ENCODE measurements around the gene PRKAR2B. TPM values are rescaled to one million over a fixed set of nuclear protein-coding genes. Genes with fewer than 3 reads are reported as not detected.

PRKAR2B gene
- total RNA-seq, 6 experiments from 2014 or later = 3.6 to 9.7 (median 8.7) TPM

- no peak for TF ChIP-seq CTCF (IDR thresholded peaks at IDR 0.05)
- Mint-ChIP-seq H3K4me3 (no peak overlapping the region), H3K9me3 (no peaks in the 10 kb centered on the region), H3K27me3 (ENCODE audit: insufficient read depth) (no peaks in the 10 kb centered on the region; the same call in none of the 2 replicates), H3K36me3 (ENCODE audit: low read depth) (no peaks in the 10 kb centered on the region), H3K4me1 (ENCODE audit: low read depth) (peaks cover 12% of the 10 kb centered on the region), H3K27ac (no peak overlapping the region)
- DNase-seq = no peak
Measured at GRCh38 chr7:107068156-107068555, 23.7 kb downstream of the PRKAR2B start.

DNA sequence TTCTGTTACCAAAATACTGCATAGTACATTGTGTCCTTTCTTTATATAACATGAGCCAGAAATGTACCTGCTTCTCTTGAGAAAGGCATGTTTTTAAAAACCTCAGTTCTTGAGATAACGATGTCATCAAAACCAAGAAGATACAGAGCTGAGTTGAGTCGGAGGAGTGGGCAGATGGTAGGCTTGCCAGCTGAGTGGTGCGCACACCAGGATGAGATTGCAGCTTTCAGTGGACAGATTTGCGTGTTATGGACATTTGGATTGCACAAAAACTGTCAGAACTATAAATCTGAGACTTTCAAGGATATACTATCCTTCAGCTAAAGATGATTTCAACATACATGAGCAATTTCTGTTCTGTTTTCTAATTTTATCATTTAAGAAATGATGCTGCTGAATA is 25.0 kb downstream of the PRKAR2B start:
- no peak for DNase-seq
- TF ChIP-seq CTCF (IDR thresholded peaks at IDR 0.05) = no peak
- H3K27me3 Mint-ChIP-seq (ENCODE audit: insufficient read depth) = no peaks in the 10 kb centered on the region; the same call in none of the 2 replicates
- H3K9me3 Mint-ChIP-seq = no peaks in the 10 kb centered on the region
- peaks cover 12% of the 10 kb centered on the region for H3K4me1 Mint-ChIP-seq (ENCODE audit: low read depth)
- H3K36me3 Mint-ChIP-seq (ENCODE audit: low read depth) = no peaks in the 10 kb centered on the region
- H3K27ac Mint-ChIP-seq = no peak overlapping the region
- H3K4me3 Mint-ChIP-seq = no peak overlapping the region

DNA sequence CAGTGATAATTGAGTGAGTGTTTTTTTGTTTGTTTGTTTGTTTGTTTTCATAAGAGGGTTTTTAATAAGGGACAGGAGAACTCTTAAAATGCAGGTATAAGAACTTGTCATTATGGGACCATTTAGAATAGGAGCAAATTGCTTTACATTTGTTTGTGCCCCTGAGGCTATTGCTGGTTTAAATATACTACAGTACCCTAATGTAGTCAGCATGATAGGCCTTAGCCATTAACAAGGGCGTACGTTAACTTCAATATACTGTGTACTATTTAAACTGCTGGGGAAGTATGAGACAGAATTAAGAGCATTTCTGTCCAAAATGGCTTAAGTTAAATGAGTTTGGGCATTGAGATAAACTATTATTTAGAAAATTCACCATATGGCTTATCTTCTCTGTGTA is 26.2 kb downstream of the PRKAR2B start:
- DNase-seq = no peak
- Mint-ChIP-seq H3K4me3 (no peak overlapping the region), H3K36me3 (ENCODE audit: low read depth) (no peaks in the 10 kb centered on the region), H3K9me3 (no peaks in the 10 kb centered on the region), H3K27me3 (ENCODE audit: insufficient read depth) (no peaks in the 10 kb centered on the region; the same call in none of the 2 replicates), H3K4me1 (ENCODE audit: low read depth) (peaks cover 12% of the 10 kb centered on the region), H3K27ac (no peak overlapping the region)
- no peak for TF ChIP-seq CTCF (IDR thresholded peaks at IDR 0.05)

GRCh38 chr7:107071129-107071528 is 26.6 kb downstream of the PRKAR2B start:
- peaks cover 12% of the 10 kb centered on the region for H3K4me1 Mint-ChIP-seq (ENCODE audit: low read depth)
- H3K36me3 Mint-ChIP-seq (ENCODE audit: low read depth) = no peaks in the 10 kb centered on the region
- H3K27me3 Mint-ChIP-seq (ENCODE audit: insufficient read depth) = no peaks in the 10 kb centered on the region; the same call in none of the 2 replicates
- no peak overlapping the region for H3K4me3 Mint-ChIP-seq
- no peak for DNase-seq
- no peak overlapping the region for H3K27ac Mint-ChIP-seq
- TF ChIP-seq CTCF (IDR thresholded peaks at IDR 0.05) = no peak
- H3K9me3 Mint-ChIP-seq = no peaks in the 10 kb centered on the region

DNA sequence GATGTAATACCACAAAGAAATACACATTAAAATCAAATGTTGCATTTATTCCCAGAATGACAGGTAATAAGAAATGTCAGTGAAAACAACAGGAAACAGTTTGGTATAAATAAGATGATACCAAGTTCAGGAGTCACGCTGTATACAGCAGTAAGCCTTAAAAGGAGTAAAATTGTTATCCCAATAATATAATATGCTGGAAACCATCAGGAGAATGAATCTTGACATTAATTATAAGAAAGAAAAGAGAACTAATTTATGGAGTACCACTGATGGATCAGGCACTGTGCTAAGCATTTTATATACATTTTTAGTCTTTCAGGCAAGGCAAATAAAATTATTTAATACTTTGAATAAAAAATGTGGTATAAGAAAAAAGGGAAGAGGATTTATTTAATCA is 27.6 kb downstream of the PRKAR2B start:
- no peaks in the 10 kb centered on the region for H3K36me3 Mint-ChIP-seq (ENCODE audit: low read depth)
- H3K4me3 Mint-ChIP-seq = no peak overlapping the region
- no peak for DNase-seq
- no peak for TF ChIP-seq CTCF (IDR thresholded peaks at IDR 0.05)
- no peak overlapping the region for H3K27ac Mint-ChIP-seq
- no peaks in the 10 kb centered on the region; the same call in 1 of the 2 replicates for H3K27me3 Mint-ChIP-seq (ENCODE audit: insufficient read depth)
- H3K4me1 Mint-ChIP-seq (ENCODE audit: low read depth) = peaks cover 13% of the 10 kb centered on the region
- H3K9me3 Mint-ChIP-seq = no peaks in the 10 kb centered on the region

Data from HFFc6 (cell line).